Upper lobe of left lung (tissue), 6 donors: ENCODE results near the gene TRAPPC1. TPM values are rescaled to one million over a fixed set of nuclear protein-coding genes. Genes with fewer than 3 reads are reported as not detected.

Experiments
- ATAC-seq, 2 donors: fragments of 200-7000 bp; cut with Tn5 transposase; one replicate each; pipeline ENCODE4 v1.9.1; 2022; ENCODE audit warnings: mild to moderate bottlenecking in 2 of 2, moderate library complexity in 2 of 2; ENCODE audit not compliant: low FRiP score in 2 of 2
- DNase-seq, 2 donors: peaks; one replicate each; pipeline ENCODE4 v3.0.0-alpha.2; 2019 to 2020
- H3K27ac ChIP-seq, 4 donors: fragments of 200-600 bp; sonication (generic); one replicate each; pipeline ENCODE4 v1.5.1; 2016 to 2019
- H3K27me3 ChIP-seq, 4 donors: fragments of 200-600 bp; sonication (generic); one replicate each; pipeline ENCODE4 v1.5.1; 2017 to 2019
- H3K36me3 ChIP-seq, 4 donors: fragments of 200-600 bp; sonication (generic); one replicate each; pipeline ENCODE4 v1.5.1; 2016 to 2019
- H3K4me1 ChIP-seq, 4 donors: fragments of 200-600 bp; sonication (generic); one replicate each; pipeline ENCODE4 v1.5.1; 2018 to 2019
- H3K4me3 ChIP-seq, 4 donors: fragments of 200-600 bp; sonication (generic); one replicate each; pipeline ENCODE4 v1.5.1; 2017 to 2019; ENCODE audit warnings: mild to moderate bottlenecking in 2 of 4, moderate library complexity in 1 of 4
- H3K9me3 ChIP-seq, 4 donors: fragments of 200-600 bp; sonication (generic); one replicate each; pipeline ENCODE4 v1.5.1; 2018 to 2019
- EP300 ChIP-seq, 4 donors: sonication (generic); formaldehyde crosslinking; IDR thresholded peaks; one replicate each; pipeline ENCODE4 v1.5.1; 2017; ENCODE audit warnings: antibody characterized with exemption in 4 of 4, control low read depth in 2 of 4
- POLR2A ChIP-seq, 4 donors: fragments of 450-650 bp; IDR thresholded peaks; one replicate each; pipeline ENCODE4 v1.5.1; 2016 to 2017; ENCODE audit warnings: antibody characterized with exemption in 4 of 4, mild to moderate bottlenecking in 2 of 4
- POLR2AphosphoS5 ChIP-seq, 2 donors: sonication (generic); formaldehyde crosslinking; IDR thresholded peaks; one replicate each; pipeline ENCODE4 v1.5.1; 2017; ENCODE audit warnings: antibody characterized with exemption in 2 of 2
- WGBS, 2 donors: methylation state at CpG; one replicate each; pipeline ENCODE4 v1.1.5; 2017 to 2018; 5-methylcytosine and 5-hydroxymethylcytosine counted together
- total RNA-seq, 6 donors: library from RNA; depleted of rRNA in 4 of 6; stranded (reverse); fragments of >200 nt in 4 of 6; gene quantifications; one replicate each; pipeline versions ENCODE4 v1.1.0 to v1.2.1, GENCODE V29; 2016 to 2021
- TF ChIP-seq, protein P1 (sequence below), 6 experiments: fragments of 450-650 bp in 4 of 6; fragments of 200-600 bp in 2 of 6; sonication (generic) in 2 of 6; IDR thresholded peaks; one replicate each; pipeline ENCODE4 v1.5.1; 2016 to 2019; ENCODE audit warnings: antibody characterized with exemption in 6 of 6
- donor health status: DM: no; HTN: no; CAD: no; lungs with moderate emphysema.
- donor health status: DM: no; HTN: yes; CAD: no; lungs with severe emphysema.

TRAPPC1 gene
- total RNA-seq, 6 donors from 2014 or later: 70.4 to 148 (median 95.8) TPM

DNA sequence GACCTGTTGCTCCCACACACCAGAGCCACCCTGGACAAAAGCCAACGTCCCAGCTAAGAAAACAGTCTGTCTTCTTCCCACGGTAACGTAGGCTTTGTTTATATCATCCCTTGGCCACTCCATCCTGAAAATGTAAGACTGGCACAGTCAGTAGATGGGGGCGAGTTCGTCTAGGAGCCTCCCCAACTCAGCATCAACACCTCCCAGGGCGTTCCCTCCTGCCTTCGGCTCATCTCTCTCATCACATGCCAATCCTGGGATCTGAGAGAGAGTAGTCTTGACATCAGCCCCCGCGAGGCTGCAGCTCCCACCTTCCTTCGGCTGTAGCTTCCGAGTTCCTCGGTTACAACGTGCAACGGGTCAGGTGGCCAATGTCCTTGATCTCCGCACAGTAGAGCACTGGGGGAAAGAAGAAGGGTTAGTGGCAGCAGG is 16.6 kb downstream of the TRAPPC1 start:
- Histone ChIP-seq H3K27ac (peak overlapping the region; percentile 94 to 98 (median 96)), H3K36me3 (peaks cover 7 to 15% (median 12%) of the 10 kb centered on the region in 4 donors), H3K4me1 (peaks cover 20 to 26% (median 25%) of the 10 kb centered on the region in 4 donors), H3K9me3 (no peaks in the 10 kb centered on the region), H3K27me3 (no peaks in the 10 kb centered on the region), H3K4me3 (peak overlapping the region; percentile 63 to 73 (median 69))
- 0 to 1% methylated on average over 12 to 15 of the region's 15 CpGs for WGBS, 2 donors
- ATAC-seq (peak; percentile 32 to 63), DNase-seq (no peak)
- no peak for TF ChIP-seq POLR2AphosphoS5 (IDR thresholded peaks at IDR 0.05)
- TF ChIP-seq, protein P1, sequence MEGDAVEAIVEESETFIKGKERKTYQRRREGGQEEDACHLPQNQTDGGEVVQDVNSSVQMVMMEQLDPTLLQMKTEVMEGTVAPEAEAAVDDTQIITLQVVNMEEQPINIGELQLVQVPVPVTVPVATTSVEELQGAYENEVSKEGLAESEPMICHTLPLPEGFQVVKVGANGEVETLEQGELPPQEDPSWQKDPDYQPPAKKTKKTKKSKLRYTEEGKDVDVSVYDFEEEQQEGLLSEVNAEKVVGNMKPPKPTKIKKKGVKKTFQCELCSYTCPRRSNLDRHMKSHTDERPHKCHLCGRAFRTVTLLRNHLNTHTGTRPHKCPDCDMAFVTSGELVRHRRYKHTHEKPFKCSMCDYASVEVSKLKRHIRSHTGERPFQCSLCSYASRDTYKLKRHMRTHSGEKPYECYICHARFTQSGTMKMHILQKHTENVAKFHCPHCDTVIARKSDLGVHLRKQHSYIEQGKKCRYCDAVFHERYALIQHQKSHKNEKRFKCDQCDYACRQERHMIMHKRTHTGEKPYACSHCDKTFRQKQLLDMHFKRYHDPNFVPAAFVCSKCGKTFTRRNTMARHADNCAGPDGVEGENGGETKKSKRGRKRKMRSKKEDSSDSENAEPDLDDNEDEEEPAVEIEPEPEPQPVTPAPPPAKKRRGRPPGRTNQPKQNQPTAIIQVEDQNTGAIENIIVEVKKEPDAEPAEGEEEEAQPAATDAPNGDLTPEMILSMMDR (IDR thresholded peaks at IDR 0.05): no peak
- TF ChIP-seq POLR2A (IDR thresholded peaks at IDR 0.05): no peak
- TF ChIP-seq EP300 (IDR thresholded peaks at IDR 0.05): no peak

GRCh38 chr17:7912927-7913524 is 18.7 kb downstream of the TRAPPC1 start:
- TF ChIP-seq, protein P1 (IDR thresholded peaks at IDR 0.05): peak; percentile 46 to 80 (median 64)
- TF ChIP-seq POLR2AphosphoS5 (IDR thresholded peaks at IDR 0.05): no peak
- H3K9me3 ChIP-seq: no peaks in the 10 kb centered on the region
- DNase-seq (no peak), ATAC-seq (peak in 1 of 2 donors; percentile 25)
- H3K27ac ChIP-seq: peak overlapping the region in 1 of 4 donors; percentile 54
- peaks cover 16 to 37% (median 32%) of the 10 kb centered on the region in 4 donors for H3K36me3 ChIP-seq
- no peak overlapping the region for H3K4me3 ChIP-seq
- WGBS, 2 donors: 42 to 52% methylated on average over 3 of the region's 3 CpGs
- peaks cover 20 to 26% (median 25%) of the 10 kb centered on the region in 4 donors for H3K4me1 ChIP-seq
- no peaks in the 10 kb centered on the region for H3K27me3 ChIP-seq

- no peak overlapping the region for H3K27ac ChIP-seq
- no peak overlapping the region for H3K4me3 ChIP-seq
- H3K9me3 ChIP-seq: no peaks in the 10 kb centered on the region
- WGBS, 2 donors: 65 to 72% methylated on average over 9 of the region's 9 CpGs
- no peak for TF ChIP-seq POLR2A (IDR thresholded peaks at IDR 0.05)
- TF ChIP-seq POLR2AphosphoS5 (IDR thresholded peaks at IDR 0.05): no peak
- TF ChIP-seq EP300 (IDR thresholded peaks at IDR 0.05): no peak
- TF ChIP-seq, protein P1 (IDR thresholded peaks at IDR 0.05): no peak
- no peak for ATAC-seq
- no peak for DNase-seq
- peaks cover 25 to 56% (median 51%) of the 10 kb centered on the region in 4 donors for H3K36me3 ChIP-seq
- no peaks in the 10 kb centered on the region for H3K27me3 ChIP-seq
- H3K4me1 ChIP-seq: peaks cover 11 to 17% (median 16%) of the 10 kb centered on the region in 4 donors
These were observed 20.6 kb downstream of the TRAPPC1 start for GRCh38 chr17:7911116-7911515.

- peaks cover 26 to 60% (median 55%) of the 10 kb centered on the region in 4 donors for H3K36me3 ChIP-seq
- TF ChIP-seq, protein P1 (IDR thresholded peaks at IDR 0.05): no peak
- TF ChIP-seq EP300 (IDR thresholded peaks at IDR 0.05): no peak
- TF ChIP-seq POLR2A (IDR thresholded peaks at IDR 0.05): no peak
- TF ChIP-seq POLR2AphosphoS5 (IDR thresholded peaks at IDR 0.05): no peak
- DNase-seq (no peak), ATAC-seq (no peak)
- peaks cover 10 to 15% (median 15%) of the 10 kb centered on the region in 4 donors for H3K4me1 ChIP-seq
- no peak overlapping the region for H3K27ac ChIP-seq
- no peak overlapping the region for H3K4me3 ChIP-seq
- H3K27me3 ChIP-seq: no peaks in the 10 kb centered on the region
- 88 to 90% methylated on average over 13 of the region's 13 CpGs for WGBS, 2 donors
- H3K9me3 ChIP-seq: no peaks in the 10 kb centered on the region
These were observed 21.0 kb downstream of the TRAPPC1 start for GRCh38 chr17:7910711-7911110.

GRCh38 chr17:7910281-7910680 is 21.5 kb downstream of the TRAPPC1 start:
- ATAC-seq (no peak), DNase-seq (no peak)
- Histone ChIP-seq H3K27me3 (no peaks in the 10 kb centered on the region), H3K36me3 (peaks cover 28 to 64% (median 60%) of the 10 kb centered on the region in 4 donors), H3K9me3 (no peaks in the 10 kb centered on the region), H3K4me3 (no peak overlapping the region), H3K4me1 (peaks cover 9 to 13% (median 12%) of the 10 kb centered on the region in 4 donors), H3K27ac (no peak overlapping the region)
- WGBS, 2 donors: 96 to 97% methylated on average over 15 of the region's 15 CpGs
- TF ChIP-seq POLR2AphosphoS5 (IDR thresholded peaks at IDR 0.05) (no peak), EP300 (IDR thresholded peaks at IDR 0.05) (no peak), POLR2A (IDR thresholded peaks at IDR 0.05) (no peak)
- TF ChIP-seq, protein P1 (IDR thresholded peaks at IDR 0.05): no peak
